GM18508 (cell line): ENCODE results near the gene ITPR2.
"Not testable (repeated sequence)": the region's sequence is repeated elsewhere in the genome, so short reads cannot be mapped to it uniquely, and the experiment has no call there.

Experiments
- ATAC-seq: cut with Tn5 transposase; IDR thresholded peaks from one replicate; pipeline ENCODE4 v1.9.1; 2021; ENCODE audit warnings: moderate number of reproducible peaks; ENCODE audit not compliant: insufficient read depth, unreplicated experiment

The ITPR2 gene

GRCh38 chr12:26795910-26796309, 37.1 kb downstream of the ITPR2 start:
- no peak for ATAC-seq

GRCh38 chr12:26791301-26791791, 41.6 kb downstream of the ITPR2 start:
- no peak for ATAC-seq

- no peak for ATAC-seq
Observed at GRCh38 chr12:26790645-26790994, 42.4 kb downstream of the ITPR2 start.

- ATAC-seq, result no peak
Observed at GRCh38 chr12:26789731-26790644, 43.0 kb downstream of the ITPR2 start.

GRCh38 chr12:26786865-26787514, 46.0 kb downstream of the ITPR2 start:
- no peak for ATAC-seq

GRCh38 chr12:26786491-26786864, 46.5 kb downstream of the ITPR2 start:
- ATAC-seq, result no peak

- not testable (repeated sequence) for ATAC-seq
Observed at GRCh38 chr12:26783816-26784379, 49.1 kb downstream of the ITPR2 start.

- ATAC-seq, result no peak
Observed at GRCh38 chr12:26783131-26783526, 49.9 kb downstream of the ITPR2 start.

- no peak for ATAC-seq
Observed at GRCh38 chr12:26782372-26783130, 50.4 kb downstream of the ITPR2 start.

- ATAC-seq, result not testable (repeated sequence)
Observed at GRCh38 chr12:26780656-26781055, 52.3 kb downstream of the ITPR2 start.

- ATAC-seq, result not testable (repeated sequence)
Observed at GRCh38 chr12:26778173-26778775, 54.7 kb downstream of the ITPR2 start.

- ATAC-seq, result no peak
Observed at GRCh38 chr12:26777236-26777635, 55.8 kb downstream of the ITPR2 start.

GRCh38 chr12:26775991-26776390, 57.0 kb downstream of the ITPR2 start:
- ATAC-seq, result not testable (repeated sequence)

GRCh38 chr12:26773313-26774104, 59.5 kb downstream of the ITPR2 start:
- ATAC-seq, result no peak

- ATAC-seq, result no peak
Observed at GRCh38 chr12:26771861-26772260, 61.1 kb downstream of the ITPR2 start.

GRCh38 chr12:26770239-26771070, 62.5 kb downstream of the ITPR2 start:
- ATAC-seq, result no peak

GRCh38 chr12:26769611-26770010, 63.4 kb downstream of the ITPR2 start:
- no peak for ATAC-seq
